HT1080 (cell line): ENCODE data around the gene ZBED1. TPM values are rescaled to one million over a fixed set of nuclear protein-coding genes. Genes with fewer than 3 reads are reported as not detected.
"Not testable (repeated sequence)": the region's sequence is repeated elsewhere in the genome, so short reads cannot be mapped to it uniquely, and the experiment has no call there.

Experiments
- DNase-seq: peaks from one replicate; pipeline ENCODE4 v3.0.0-alpha.2; 2015; ENCODE audit warnings: low read depth
- total RNA-seq: library from RNA; depleted of rRNA; stranded (reverse); fragments of >200 nt; shearing (Covaris generic); gene quantifications from 2 replicates; pipeline ENCODE4 v1.2.3, GENCODE V29; 2014

Gene ZBED1
- total RNA-seq, 1 experiment from 2014 or later: 32.7 TPM

DNA sequence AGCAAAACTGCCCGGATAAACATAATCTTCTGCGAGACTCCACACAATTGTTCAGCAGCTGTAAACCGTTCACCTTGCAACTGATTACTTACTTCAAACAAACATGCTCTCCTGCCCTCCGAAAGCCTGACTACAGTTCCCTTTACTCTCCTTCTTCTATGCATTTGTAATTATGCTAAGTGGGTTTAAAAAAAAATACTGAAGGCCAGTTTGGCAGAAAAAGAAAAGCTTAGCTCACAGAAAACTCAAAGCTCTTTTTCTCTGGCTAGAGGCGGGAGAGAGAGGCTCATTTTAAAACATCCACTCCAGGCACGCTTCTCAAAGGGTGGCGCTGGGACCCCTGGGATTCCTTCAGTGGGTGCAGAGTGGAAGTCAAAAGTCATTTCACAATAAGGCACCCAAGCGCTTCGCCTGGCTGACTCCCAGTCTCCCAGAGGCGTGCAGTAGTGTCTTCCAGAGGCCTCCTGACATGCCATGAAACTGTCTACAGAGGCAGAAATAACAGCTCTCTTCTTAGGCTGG is 1.9 kb downstream of the ZBED1 start:
- no peak for DNase-seq

DNA sequence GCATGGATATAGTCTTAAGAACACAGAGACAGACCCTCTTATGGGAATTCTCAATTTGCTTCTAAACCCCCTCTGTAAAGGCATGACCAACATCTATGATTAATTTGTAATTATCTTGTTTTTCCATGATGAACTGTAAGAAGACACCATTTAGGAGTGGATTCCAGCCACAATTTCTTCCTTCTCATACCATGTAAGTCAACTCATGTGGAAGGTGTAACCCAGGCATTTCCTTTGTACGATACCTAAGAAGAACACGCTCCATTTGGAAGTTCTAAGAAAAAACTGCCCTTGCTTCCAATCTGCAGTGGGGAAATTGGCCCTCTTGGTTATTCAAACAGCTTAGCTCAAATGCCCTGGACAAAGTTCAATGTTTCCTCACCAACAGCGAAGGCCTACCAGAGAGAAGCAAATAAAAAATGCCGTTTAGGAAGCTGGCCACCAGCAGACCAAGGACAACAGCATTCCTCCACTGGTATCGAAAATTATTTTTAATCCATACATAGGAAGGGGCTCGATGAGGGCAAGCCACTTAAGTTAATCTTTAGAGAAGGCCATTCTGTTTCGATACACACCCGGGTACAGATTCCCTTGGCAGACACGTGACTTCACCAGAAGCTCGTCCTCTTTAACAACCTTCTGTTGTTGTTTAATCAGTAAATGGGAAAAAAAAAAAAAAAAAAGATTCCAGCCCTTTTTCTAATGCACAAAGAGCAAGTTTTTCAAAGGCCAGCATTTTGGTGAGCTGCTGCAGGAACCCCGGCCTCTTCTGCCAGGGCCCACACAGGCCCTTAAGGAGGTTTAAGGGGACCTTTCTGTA is 2.6 kb downstream of the ZBED1 start:
- no peak for DNase-seq

DNA sequence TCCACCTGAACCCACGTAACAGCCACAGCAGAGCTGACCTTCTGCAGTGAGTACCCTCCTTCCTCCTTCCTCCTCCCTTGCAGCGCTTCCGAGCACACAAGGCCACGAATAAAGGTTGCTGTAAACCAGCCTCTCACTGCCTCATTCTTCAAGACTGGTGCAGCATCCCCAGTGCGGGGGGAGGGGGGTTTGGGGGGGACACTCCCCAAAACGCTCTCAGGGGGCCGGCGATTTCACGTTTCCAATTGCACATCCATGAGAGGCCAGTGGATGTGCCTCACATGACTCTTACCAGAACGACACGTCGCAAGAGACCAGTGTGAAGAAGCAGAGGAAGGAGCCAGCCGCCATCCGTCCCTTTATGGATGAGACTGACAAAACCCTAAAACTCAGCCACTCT is 5.2 kb downstream of the ZBED1 start:
- no peak for DNase-seq

DNA sequence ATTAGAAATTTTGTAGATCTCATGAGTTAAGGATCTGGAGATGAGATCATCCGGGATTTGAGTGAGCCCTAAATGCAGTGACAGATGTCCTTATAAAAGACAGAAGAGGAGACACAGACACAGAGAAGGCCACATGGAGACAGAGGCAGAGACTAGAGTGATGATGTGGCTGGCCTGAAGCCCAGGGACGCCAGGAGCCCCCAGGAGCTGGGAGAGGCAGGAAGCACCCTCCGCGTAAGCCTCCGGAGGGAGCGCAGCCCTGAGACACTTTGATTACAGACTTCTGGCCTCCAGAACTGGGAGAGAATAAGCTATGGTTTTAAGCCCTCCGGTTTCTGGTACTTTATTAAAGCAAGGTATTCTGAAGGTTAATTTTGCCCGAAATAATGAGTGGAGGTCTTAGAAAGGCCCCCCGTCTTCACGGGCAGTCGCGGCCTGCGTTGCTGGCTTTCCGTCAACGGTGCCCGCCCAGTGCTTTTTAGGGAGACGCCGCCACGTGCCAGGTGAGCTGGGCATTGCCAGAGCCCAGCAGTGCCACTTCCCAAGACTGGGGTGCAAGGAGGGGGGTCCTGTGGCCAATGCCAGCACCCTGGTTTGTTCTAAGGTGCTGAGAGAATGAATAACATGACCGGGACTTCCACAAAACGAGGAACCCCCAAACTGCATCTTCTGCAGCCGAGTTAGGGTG is 8.1 kb downstream of the ZBED1 start:
- DNase-seq: no peak

DNA sequence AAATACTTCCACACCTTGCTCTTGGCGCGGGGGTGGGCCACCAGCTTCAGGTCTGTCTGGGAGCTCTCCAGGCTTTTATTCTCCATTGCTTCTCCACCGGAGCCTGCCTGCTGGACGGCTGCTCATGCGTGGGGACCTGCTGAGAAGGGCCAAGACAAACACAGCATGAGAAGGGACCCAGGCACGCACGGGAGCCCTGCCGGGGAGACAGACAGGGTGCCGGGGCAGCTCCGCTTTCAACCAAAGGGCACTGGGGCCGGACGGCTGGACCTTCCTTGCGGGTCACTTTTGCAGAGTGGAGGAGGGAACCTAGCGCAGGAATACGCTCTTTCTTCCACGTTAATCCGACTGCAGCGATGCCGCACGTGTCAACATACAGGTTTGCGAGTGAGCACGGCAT is 10.1 kb downstream of the ZBED1 start:
- DNase-seq: no peak

DNA sequence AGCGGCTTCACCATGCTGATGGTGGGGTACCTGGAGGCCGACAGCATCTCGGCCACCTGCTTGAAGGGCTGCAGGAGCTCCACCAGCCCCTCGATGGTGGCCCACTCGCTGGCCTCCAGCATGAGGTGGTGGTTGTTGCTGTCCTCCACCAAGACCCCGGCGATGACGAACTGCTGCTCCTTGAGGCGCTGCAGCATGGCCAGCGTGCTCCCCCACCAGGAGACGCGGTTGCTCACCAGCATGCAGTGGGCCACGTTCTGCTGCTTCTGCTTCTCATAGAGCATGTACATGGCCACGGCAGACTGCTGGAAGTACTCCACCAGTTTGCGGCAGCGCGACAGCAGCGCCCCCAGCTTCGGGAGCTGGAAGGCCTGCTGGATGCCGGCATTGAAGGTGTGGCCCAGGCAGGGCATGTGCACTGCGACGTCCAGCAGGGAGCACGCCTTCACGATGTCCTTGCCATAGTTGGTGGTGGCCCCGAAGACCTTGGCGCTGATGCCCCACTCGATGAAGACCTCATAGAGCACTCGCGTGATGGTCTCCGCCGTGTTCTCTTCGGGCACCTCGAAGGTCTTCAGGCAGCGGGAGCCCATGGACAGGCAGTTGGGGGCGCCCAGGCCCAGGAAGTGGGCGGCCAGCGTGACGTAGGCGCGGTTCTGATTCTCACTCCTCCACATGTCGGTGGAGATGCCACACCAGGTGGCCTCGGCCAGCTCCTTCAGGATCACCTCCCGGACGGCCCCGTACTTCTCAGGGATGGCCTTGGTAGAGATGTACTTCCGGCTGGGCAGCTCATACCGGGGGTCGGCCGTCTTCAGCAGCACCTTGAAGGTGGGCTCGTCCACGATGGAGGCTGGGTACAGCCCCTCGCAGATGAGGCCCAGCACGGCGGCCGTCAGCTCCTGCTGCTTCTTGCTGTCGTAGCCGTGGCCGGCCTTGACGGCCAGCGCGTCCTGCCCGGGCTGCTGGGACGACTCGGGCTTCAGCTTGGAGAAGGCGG is 11.0 kb downstream of the ZBED1 start:
- no peak for DNase-seq

DNA sequence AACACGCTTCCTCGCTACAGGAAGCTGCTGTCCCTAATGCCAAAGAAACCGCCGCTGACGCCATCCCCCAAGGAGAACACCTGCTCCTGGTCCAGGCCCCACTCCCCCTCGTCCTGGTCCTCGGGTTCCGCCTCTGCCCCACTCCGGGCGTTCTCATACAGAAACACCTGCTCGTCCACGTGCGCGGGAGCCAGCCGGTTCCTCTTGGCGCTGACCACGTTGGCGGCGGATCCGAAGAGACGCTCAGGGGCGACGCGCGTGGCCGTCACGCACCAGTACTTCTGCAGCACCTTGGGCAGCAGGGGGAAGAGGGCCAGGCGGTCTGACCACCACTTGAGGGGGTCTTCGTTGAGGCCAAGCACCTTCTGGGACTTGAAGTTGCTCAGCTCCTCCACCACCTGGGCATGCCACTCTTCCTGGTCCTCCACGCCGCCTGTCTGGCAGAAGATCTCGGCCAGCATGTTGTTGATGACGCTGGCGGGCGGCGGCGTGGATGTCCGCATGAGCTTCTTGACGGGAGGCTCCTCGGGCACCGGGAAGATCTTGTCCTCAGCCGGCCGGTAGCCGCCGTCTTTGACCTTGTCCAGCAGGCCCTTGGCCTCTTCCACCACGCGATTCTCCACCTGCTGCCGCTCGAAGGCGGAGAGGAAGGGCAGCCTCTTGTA is 12.0 kb downstream of the ZBED1 start:
- DNase-seq: no peak

DNA sequence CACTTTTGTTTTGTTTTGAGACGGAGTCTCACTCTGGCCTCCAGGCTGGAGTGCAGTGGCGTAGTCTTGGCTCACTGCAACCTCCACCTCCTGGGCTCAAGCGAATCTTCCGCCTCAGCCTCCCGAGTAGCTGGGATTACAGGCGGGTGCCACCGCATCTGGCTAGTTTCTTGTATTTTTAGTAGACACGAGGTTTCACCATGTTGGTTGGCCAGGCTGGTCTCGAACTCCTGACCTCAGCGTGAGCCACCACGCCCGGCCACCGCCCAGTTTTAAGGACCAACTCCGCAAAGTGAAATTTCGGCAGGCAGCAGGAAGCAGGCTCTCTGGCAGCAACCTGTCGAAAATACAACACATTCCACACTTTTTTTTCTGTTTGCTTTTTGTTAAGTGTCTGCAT is 13.4 kb downstream of the ZBED1 start:
- DNase-seq: no peak

DNA sequence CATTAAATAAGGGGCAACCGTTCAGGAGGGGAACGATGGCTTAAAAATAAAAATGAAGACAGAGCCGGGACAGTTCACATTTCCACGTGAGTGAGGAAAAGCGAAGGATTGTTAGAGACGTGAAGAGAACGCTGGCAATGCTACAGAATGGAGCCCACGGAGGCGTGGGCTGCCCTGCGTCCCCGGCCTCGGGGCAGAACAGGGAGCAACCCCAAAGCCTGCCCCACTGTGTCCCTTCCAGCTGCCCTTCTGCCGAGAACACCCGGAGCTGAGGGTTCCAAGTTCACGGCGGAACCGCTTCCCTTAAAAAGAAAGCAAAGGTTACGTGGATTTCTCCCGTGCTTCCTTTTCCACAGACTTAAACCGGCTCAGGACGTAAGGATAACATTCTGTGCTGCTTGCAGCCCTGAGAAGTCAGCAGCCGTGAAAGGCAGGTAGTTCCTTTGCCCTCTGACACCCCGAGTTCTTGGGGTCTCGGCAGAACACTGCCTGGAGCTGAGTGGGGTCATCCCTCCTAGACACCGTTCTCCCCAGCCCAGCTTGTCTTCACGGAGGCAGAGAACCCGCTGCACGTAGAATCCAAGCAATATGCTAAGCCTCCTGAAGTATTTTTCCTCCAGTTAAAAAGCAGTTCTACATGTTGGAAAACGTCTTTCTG is 14.2 kb downstream of the ZBED1 start:
- DNase-seq: no peak

DNA sequence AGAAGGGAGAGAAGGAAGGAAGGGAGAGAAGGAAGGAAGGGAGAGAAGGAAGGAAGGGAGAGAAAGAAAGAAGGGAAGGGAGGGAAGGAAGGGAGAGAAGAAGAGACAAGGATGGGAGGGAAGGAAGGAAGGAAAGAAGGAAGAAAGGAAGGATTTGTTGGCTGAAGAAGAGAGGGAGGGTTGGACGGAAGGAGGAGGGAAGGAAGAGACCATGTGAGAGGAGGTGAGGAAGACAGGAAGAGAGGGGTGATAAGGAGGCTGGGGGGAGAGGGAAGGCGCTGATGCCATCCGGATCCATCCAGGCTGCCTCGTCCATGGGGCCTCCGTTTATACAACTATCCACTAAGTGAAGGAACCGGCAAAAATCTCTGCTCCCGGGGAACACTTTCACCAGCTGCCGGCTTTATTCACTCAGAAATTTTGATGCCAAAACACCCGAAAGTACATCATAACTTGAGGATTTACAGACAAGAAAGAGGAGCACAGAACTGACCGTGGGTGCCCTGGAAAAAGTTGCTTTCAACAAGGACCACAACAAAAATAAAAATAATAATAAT is 14.9 kb downstream of the ZBED1 start:
- no peak for DNase-seq

DNA sequence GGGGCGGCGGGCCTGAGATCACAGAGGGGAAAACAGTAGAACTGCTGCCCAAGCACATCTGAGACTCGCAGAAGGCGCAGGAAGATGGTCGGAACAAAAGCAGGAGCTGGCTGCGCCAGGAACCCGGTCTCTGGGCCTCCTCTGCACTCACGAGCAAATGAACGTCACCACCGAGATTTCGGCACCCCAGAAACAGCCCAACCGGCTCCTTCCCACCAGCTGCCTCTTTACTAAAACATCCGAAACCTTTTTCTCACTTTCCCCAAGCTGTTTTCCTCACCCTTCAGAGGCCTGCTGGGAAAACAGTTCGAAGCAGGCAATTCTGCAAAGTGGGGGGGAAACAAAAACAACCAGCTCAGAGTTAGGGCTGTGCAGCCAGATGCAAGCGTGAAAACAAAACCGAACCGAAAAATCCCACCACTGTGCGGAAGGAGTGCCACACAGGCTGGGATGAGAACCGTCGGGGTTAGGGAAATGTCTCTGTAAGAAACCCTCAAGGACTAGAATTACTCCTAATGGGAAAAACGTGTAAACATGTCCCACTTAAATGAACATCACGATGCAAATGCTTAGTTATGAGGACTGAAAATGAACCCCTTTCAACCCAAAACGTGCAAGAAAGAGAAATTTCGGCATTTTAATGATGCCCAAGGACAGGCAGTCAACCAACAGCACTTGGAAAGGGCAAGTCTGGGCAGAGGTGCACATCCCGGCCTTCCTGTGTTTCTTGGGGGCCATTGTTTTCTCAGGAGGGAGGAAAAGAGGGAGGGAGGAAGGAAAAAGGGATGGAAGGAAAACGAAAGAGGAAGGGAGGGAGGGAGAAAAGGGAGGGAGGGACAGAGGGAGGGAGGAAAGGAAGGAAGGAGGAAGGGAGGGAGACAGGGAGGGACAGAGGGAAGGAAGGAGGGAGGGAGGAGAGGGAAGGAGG is 15.8 kb downstream of the ZBED1 start:
- DNase-seq: no peak

DNA sequence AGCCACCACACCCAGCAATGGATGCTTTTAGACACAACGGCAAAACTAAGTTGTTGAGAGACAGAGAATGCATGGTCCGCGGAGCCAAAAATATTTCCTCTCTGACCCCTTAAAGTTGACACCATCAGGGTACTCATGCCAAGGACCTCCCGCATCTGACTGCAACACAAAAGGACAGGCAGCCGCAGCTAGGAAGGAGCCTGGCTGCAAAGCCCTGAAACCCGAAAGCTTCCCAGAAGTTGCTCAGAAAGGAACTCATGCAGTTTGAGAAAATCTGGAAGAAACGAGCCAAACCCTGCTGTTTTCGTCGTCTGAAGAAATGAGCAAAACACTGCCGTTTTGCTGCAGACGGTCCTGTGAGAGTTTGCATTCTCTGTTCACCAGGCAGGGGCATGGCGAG is 16.5 kb downstream of the ZBED1 start:
- no peak for DNase-seq

DNA sequence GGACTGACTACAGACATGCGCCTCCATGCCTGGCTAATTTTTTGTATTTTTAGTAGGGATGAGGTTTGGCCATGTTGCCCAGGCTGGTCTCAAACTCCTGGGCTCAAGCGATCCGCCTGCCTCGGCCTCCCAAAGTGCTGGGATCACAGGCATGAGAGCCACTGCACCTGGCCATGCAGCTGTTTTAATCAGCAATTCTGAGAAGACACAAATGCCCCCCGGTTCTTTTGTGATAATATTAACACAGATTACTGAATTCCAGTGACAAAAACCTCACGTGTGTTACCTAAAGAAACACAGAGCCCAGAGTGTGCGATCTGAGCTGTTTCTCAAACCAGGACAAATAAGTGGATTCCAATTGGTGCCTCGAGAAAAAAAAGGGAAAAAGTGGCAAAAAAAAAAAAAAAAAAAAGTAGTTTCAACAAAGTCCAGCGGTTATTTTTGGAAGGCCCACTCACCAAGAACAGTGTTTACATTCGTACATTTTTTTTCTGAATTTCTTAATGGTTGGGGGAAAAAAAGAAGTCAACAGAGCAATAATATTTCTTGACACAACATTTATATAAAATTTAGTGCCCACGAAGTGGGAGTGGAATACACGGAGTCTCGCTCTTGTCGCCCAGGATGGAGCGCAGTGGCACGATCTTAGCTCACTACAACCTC is 17.2 kb downstream of the ZBED1 start:
- DNase-seq: no peak

DNA sequence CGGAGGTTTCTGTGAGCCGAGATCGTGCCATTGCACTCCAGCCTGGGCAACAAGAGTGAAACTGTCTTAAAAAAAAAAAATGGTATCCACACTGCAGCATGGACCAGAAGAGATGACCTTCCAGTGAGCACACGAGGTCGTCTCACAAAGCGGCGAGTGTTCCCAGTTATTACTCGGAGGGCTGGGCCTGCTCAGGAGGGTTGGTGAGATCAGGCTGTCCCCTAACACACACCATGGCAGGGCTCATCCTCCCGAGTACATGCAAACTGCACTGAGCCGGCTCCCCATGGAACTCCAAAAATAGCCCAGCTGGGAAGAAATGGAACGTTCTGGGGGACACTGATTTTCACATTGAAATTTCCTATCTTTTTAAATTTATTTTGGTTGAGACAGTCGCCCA is 19.2 kb downstream of the ZBED1 start:
- not testable (repeated sequence) for DNase-seq

DNA sequence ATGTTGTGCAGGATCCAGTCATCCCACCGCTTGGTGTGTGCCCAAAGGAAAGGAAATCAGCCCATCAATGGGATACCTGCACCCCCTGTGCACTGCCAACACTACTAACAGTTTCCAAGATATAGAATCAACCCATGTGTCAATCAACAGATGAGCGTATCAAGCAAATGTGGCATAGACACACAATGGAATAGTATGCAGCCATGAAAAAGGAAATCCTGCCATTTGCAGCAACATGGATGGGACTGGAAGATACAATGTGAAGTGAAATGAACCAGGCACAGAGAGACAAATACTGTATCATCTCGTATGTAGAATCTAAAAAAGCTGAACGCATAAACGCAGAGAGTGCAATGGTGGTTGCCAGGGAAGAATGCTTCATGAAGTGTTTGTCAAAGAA is 20.8 kb downstream of the ZBED1 start:
- not testable (repeated sequence) for DNase-seq

DNA sequence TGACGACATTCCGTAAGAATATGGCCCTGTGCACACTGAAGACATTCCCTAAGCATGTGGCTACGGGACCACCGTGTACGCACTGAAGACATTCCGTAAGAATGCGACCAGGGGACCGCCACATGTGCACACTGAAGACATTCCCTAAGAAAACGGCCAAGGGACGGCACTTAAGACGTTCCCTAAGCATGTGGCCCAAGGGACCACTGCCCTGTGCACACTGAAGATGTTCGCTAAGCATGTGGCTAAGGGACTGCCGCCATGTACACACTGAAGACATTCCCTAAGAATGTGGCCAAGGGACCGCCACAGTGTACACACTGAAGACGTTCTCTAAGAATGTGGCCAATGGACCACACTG is 21.4 kb downstream of the ZBED1 start:
- DNase-seq: no peak

DNA sequence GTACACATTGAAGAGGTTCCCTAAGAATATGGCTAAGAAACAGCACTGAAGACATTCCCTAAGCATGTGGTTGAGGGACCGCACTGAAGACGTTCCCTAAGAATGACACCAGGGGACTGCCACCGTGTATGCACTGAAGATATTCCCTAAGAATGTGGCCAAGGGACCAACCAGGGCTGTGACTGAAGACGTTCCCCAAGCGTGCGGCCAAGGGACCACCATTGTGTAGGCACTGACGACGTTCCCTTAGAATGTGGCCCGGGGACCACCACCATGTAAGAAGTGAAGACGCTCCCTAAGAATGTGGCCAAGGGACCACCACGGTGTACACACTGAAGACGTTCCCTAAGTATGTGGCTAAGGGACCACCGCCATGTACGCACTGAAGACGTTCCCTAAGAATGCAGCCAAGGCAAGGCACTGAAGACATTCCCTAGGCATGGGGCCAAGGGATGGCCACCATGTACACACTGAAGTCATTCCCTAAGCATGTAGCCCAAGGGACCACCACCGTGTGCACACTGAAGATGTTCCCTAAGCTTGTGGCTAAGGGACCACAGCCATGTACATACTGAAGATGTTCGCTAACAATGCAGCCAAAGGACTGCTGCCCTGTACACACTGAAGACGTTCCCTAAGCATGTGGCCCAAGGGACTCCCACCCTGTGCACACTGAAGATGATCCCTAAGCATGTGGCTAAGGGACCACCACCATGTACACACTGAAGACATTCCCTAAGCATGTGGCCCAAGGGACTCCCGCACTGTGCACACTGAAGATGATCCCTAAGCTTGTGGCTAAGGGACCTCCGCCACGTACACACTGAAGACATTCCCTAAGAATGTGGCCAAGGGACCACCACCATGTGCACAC is 22.0 kb downstream of the ZBED1 start:
- DNase-seq: no peak
